ENCODE data around the gene COX7B2.

DNA sequence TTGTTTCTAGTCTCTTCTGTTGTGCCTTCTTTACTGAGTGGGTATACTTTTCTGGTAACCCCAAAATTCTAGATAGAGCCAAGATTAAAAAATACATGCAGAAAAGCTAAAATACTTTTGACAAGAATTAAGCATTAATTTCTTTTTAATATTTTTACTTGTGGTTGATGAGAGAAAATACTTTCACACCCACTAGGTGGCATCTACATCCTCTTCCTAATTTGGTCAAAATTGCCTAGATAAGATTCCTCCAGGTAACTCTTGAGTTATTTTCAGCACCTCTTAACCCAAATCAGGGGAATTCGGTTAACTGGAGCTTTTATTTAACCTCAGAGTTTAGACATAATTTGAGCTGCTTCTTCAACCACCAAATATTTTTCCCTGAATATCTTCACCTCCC is 28.4 kb upstream of the COX7B2 start:
- TF ChIP-seq, protein P1, sequence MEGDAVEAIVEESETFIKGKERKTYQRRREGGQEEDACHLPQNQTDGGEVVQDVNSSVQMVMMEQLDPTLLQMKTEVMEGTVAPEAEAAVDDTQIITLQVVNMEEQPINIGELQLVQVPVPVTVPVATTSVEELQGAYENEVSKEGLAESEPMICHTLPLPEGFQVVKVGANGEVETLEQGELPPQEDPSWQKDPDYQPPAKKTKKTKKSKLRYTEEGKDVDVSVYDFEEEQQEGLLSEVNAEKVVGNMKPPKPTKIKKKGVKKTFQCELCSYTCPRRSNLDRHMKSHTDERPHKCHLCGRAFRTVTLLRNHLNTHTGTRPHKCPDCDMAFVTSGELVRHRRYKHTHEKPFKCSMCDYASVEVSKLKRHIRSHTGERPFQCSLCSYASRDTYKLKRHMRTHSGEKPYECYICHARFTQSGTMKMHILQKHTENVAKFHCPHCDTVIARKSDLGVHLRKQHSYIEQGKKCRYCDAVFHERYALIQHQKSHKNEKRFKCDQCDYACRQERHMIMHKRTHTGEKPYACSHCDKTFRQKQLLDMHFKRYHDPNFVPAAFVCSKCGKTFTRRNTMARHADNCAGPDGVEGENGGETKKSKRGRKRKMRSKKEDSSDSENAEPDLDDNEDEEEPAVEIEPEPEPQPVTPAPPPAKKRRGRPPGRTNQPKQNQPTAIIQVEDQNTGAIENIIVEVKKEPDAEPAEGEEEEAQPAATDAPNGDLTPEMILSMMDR (IDR thresholded peaks at IDR 0.05): peak in 2 of 6 experiments; percentile 11 to 27
- no peak for TF ChIP-seq POLR2A (IDR thresholded peaks at IDR 0.05)

All from esophagus squamous epithelium (tissue), 4 donors.